BJ (cell line): ENCODE measurements around the gene ZEB1. TPM values are rescaled to one million over a fixed set of nuclear protein-coding genes. Genes with fewer than 3 reads are reported as not detected.
"Not testable (repeated sequence)": the region's sequence is repeated elsewhere in the genome, so short reads cannot be mapped to it uniquely, and the experiment has no call there.

Experiments
- CTCF ChIA-PET: fragments of 350-600 bp; formaldehyde crosslinking; extraction: SDS; loops from one replicate; lab custom pipeline; 2021; ENCODE audit warnings: antibody characterized with exemption, inconsistent platforms; lab: Yijun Ruan, JAX
- POLR2A ChIA-PET: fragments of 300-600 bp; sonication (Branson Sonifier 250); formaldehyde crosslinking; extraction: SDS; loops from one replicate; lab custom pipeline; 2021; ENCODE audit warnings: antibody characterized with exemption; lab: Charles Lee
- DNase-seq: peaks from one replicate; pipeline ENCODE4 v3.0.0-alpha.2; 2011; ENCODE audit warnings: low read depth
- H3K27me3 ChIP-seq: 2 replicates; pipeline ENCODE4 v1.6.0; 2011; ENCODE audit warnings: low read length; ENCODE audit not compliant: control insufficient read depth, insufficient read depth
- H3K36me3 ChIP-seq: 2 replicates; pipeline ENCODE4 v1.5.1; 2011; ENCODE audit warnings: low read length; ENCODE audit not compliant: control insufficient read depth, insufficient read depth
- H3K4me3 ChIP-seq: 2 replicates; pipeline ENCODE4 v1.5.1; 2011; ENCODE audit warnings: low read depth, mild to moderate bottlenecking, control low read depth, low read length
- CTCF ChIP-seq: IDR thresholded peaks from 2 replicates; pipeline ENCODE4 v1.5.1; 2011; ENCODE audit warnings: low read depth, mild to moderate bottlenecking, control low read depth, inconsistent platforms, low read length, moderate library complexity; ENCODE audit not compliant: insufficient read depth
- polyA plus RNA-seq: library from polyadenylated mRNA; depleted of rRNA; stranded (reverse); fragments of >200 nt; gene quantifications from 2 replicates; pipeline ENCODE4 v1.2.3, GENCODE V29; 2011

Gene ZEB1
- polyA plus RNA-seq, 1 experiment, result 22.3 TPM

- no peak for TF ChIP-seq CTCF
- peaks cover 3% of the 10 kb centered on the region for H3K36me3 ChIP-seq
- H3K27me3 ChIP-seq, result no peaks in the 10 kb centered on the region
- POLR2A ChIA-PET, result no interaction called here
- no peak for DNase-seq
- CTCF ChIA-PET, result no interaction called here
- H3K4me3 ChIP-seq, result no peak overlapping the region
Measured at GRCh38 chr10:31362023-31362641, 43.1 kb downstream of the ZEB1 start.

GRCh38 chr10:31363696-31364095, 44.7 kb downstream of the ZEB1 start:
- POLR2A ChIA-PET, DNase-seq, H3K4me3 ChIP-seq, H3K36me3 ChIP-seq, CTCF ChIA-PET, H3K27me3 ChIP-seq: not testable (repeated sequence)

GRCh38 chr10:31364238-31364637, 45.2 kb downstream of the ZEB1 start:
- CTCF ChIA-PET, H3K4me3 ChIP-seq, H3K36me3 ChIP-seq, H3K27me3 ChIP-seq, POLR2A ChIA-PET, DNase-seq: not testable (repeated sequence)

- no peak overlapping the region for H3K4me3 ChIP-seq
- ChIA-PET CTCF (no interaction called here), POLR2A (interaction anchor here (0.5 kb wide), 1 partner anchor 21 kb away, joined by 4 read pairs; no protein-coding TSS in a partner anchor)
- H3K27me3 ChIP-seq, result no peaks in the 10 kb centered on the region
- H3K36me3 ChIP-seq, result peaks cover 3% of the 10 kb centered on the region
- no peak for TF ChIP-seq CTCF
- DNase-seq, result no peak
Measured at GRCh38 chr10:31366703-31367102, 47.7 kb downstream of the ZEB1 start.

GRCh38 chr10:31368724-31369123, 49.7 kb downstream of the ZEB1 start:
- H3K4me3 ChIP-seq, result no peak overlapping the region
- ChIA-PET CTCF (no interaction called here), POLR2A (no interaction called here)
- no peak for TF ChIP-seq CTCF
- no peaks in the 10 kb centered on the region for H3K36me3 ChIP-seq
- H3K27me3 ChIP-seq, result no peaks in the 10 kb centered on the region
- no peak for DNase-seq

GRCh38 chr10:31372439-31372838, 53.4 kb downstream of the ZEB1 start:
- Histone ChIP-seq H3K27me3 (no peaks in the 10 kb centered on the region), H3K4me3 (no peak overlapping the region), H3K36me3 (no peaks in the 10 kb centered on the region)
- ChIA-PET POLR2A (no interaction called here), CTCF (no interaction called here)
- no peak for TF ChIP-seq CTCF
- DNase-seq, result no peak
